ENCODE measurements around the gene MSMP.

GRCh38 chr9:35711501-35712428, 42.3 kb downstream of the MSMP start:
- no peak for TF ChIP-seq POLR2A (IDR thresholded peaks at IDR 0.05)
- TF ChIP-seq, protein P1, sequence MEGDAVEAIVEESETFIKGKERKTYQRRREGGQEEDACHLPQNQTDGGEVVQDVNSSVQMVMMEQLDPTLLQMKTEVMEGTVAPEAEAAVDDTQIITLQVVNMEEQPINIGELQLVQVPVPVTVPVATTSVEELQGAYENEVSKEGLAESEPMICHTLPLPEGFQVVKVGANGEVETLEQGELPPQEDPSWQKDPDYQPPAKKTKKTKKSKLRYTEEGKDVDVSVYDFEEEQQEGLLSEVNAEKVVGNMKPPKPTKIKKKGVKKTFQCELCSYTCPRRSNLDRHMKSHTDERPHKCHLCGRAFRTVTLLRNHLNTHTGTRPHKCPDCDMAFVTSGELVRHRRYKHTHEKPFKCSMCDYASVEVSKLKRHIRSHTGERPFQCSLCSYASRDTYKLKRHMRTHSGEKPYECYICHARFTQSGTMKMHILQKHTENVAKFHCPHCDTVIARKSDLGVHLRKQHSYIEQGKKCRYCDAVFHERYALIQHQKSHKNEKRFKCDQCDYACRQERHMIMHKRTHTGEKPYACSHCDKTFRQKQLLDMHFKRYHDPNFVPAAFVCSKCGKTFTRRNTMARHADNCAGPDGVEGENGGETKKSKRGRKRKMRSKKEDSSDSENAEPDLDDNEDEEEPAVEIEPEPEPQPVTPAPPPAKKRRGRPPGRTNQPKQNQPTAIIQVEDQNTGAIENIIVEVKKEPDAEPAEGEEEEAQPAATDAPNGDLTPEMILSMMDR (IDR thresholded peaks at IDR 0.05 in 4 of 5, conservative IDR thresholded peaks at IDR 0.05 in 1 of 5) = no peak

Measured in gastrocnemius medialis (tissue), 4 donors.